Body of pancreas (tissue), 4 donors: ENCODE data around the gene CYTH1. TPM values are rescaled to one million over a fixed set of nuclear protein-coding genes. Genes with fewer than 3 reads are reported as not detected.

Experiments used
- ATAC-seq: fragments of 150-250 bp; one replicate; pipeline ENCODE4 v1.9.1; 2016
- DNase-seq, 4 donors: peaks; one replicate each; pipeline ENCODE4 v3.0.0-alpha.2; 2019
- H3K27ac ChIP-seq, 4 donors: fragments of 200-600 bp; sonication (generic); 1 replicate in 3 of 4; 2 replicates in 1 of 4; pipeline versions ENCODE4 v1.5.1 to v1.6.1; 2016 to 2019; ENCODE audit warnings: mild to moderate bottlenecking in 1 of 4, mixed read lengths in 1 of 4, moderate library complexity in 1 of 4
- H3K27me3 ChIP-seq, 2 donors: fragments of 200-600 bp; sonication (generic); one replicate each; pipeline ENCODE4 v1.6.0; 2016; ENCODE audit warnings: mild to moderate bottlenecking in 1 of 2
- H3K36me3 ChIP-seq, 2 donors: fragments of 200-600 bp; sonication (generic); replicated peaks in 1 of 2; 2 replicates each; pipeline ENCODE4 v1.5.1; 2016; ENCODE audit warnings: low read depth in 2 of 2; ENCODE audit not compliant: insufficient read depth in 1 of 2
- H3K4me1 ChIP-seq: fragments of 200-600 bp; sonication (generic); one replicate; pipeline ENCODE4 v1.6.0; 2016
- H3K4me3 ChIP-seq, 2 donors: fragments of 200-600 bp; sonication (generic); 1 replicate in 1 of 2; 2 replicates in 1 of 2; pipeline ENCODE4 v1.5.1; 2016 to 2019
- H3K9me3 ChIP-seq, 3 donors: fragments of 200-600 bp; sonication (generic); 1 replicate in 2 of 3; 2 replicates in 1 of 3; pipeline ENCODE4 v1.5.1; 2016
- CTCF ChIP-seq, 7 experiments: fragments of 450-650 bp in 4 of 7; fragments of 200-600 bp in 3 of 7; sonication (generic) in 3 of 7; IDR thresholded peaks; one replicate each; pipeline ENCODE4 v1.5.1; 2016 to 2019; ENCODE audit warnings: antibody characterized with exemption in 7 of 7
- POLR2A ChIP-seq, 3 donors: fragments of 450-650 bp; IDR thresholded peaks; one replicate each; pipeline ENCODE4 v1.6.1; 2016; ENCODE audit warnings: antibody characterized with exemption in 3 of 3, mild to moderate bottlenecking in 2 of 3
- WGBS, 2 donors: methylation state at CpG; one replicate each; pipeline ENCODE4 v1.1.5; 2017; 5-methylcytosine and 5-hydroxymethylcytosine counted together
- intact Hi-C: fragments of 100-400 bp; cut with DNase I; formaldehyde crosslinking; loops from one replicate; pipeline ENCODE4 v1.15.1; 2023
- total RNA-seq, 2 donors: library from RNA; depleted of rRNA; stranded (reverse); fragments of >200 nt; gene quantifications; one replicate each; pipeline ENCODE4 v1.1.0, GENCODE V29; 2016

Gene CYTH1
- total RNA-seq, 2 donors from 2014 or later = 32.2 to 60.6 TPM

- Histone ChIP-seq H3K27me3 (no peaks in the 10 kb centered on the region), H3K36me3 (no peaks in the 10 kb centered on the region), H3K27ac (no peak overlapping the region), H3K4me1 (no peaks in the 10 kb centered on the region), H3K9me3 (no peaks in the 10 kb centered on the region), H3K4me3 (no peak overlapping the region)
- intact Hi-C loops = no loop called here
- peak in 1 of 4 donors; percentile 35 for DNase-seq
- TF ChIP-seq CTCF (IDR thresholded peaks at IDR 0.05) (no peak), POLR2A (IDR thresholded peaks at IDR 0.05) (no peak)
- 82 to 89% methylated on average over 11 of the region's 11 CpGs for WGBS, 2 donors
- no peak for ATAC-seq
Observed at GRCh38 chr17:78652913-78653312, 129.2 kb downstream of the CYTH1 start.

- WGBS, 2 donors = 94 to 96% methylated on average over 1 of the region's 1 CpG
- Histone ChIP-seq H3K27me3 (no peaks in the 10 kb centered on the region), H3K4me1 (no peaks in the 10 kb centered on the region), H3K27ac (no peak overlapping the region), H3K36me3 (no peaks in the 10 kb centered on the region), H3K4me3 (no peak overlapping the region), H3K9me3 (no peaks in the 10 kb centered on the region)
- intact Hi-C loops = no loop called here
- ATAC-seq = no peak
- no peak for TF ChIP-seq POLR2A (IDR thresholded peaks at IDR 0.05)
- no peak for TF ChIP-seq CTCF (IDR thresholded peaks at IDR 0.05)
- DNase-seq = no peak
Observed at GRCh38 chr17:78652024-78652423, 130.0 kb downstream of the CYTH1 start.

GRCh38 chr17:78651554-78651953 is 130.5 kb downstream of the CYTH1 start:
- 36 to 42% methylated on average over 1 of the region's 1 CpG for WGBS, 2 donors
- Histone ChIP-seq H3K4me1 (no peaks in the 10 kb centered on the region), H3K4me3 (no peak overlapping the region), H3K27me3 (no peaks in the 10 kb centered on the region), H3K27ac (no peak overlapping the region), H3K36me3 (no peaks in the 10 kb centered on the region), H3K9me3 (no peaks in the 10 kb centered on the region)
- ATAC-seq (no peak), DNase-seq (no peak)
- intact Hi-C loops = no loop called here
- TF ChIP-seq POLR2A (IDR thresholded peaks at IDR 0.05) (no peak), CTCF (IDR thresholded peaks at IDR 0.05) (no peak)

- WGBS, 2 donors = 34 to 40% methylated on average over 11 of the region's 11 CpGs
- intact Hi-C loops = no loop called here
- DNase-seq (no peak), ATAC-seq (no peak)
- no peaks in the 10 kb centered on the region for H3K27me3 ChIP-seq
- no peaks in the 10 kb centered on the region for H3K4me1 ChIP-seq
- H3K36me3 ChIP-seq = no peaks in the 10 kb centered on the region
- H3K27ac ChIP-seq = no peak overlapping the region
- H3K9me3 ChIP-seq = no peaks in the 10 kb centered on the region
- H3K4me3 ChIP-seq = no peak overlapping the region
- TF ChIP-seq CTCF (IDR thresholded peaks at IDR 0.05) (no peak), POLR2A (IDR thresholded peaks at IDR 0.05) (no peak)
Observed at GRCh38 chr17:78650093-78650715, 131.9 kb downstream of the CYTH1 start.

- no peaks in the 10 kb centered on the region for H3K4me1 ChIP-seq
- TF ChIP-seq POLR2A (IDR thresholded peaks at IDR 0.05) (no peak), CTCF (IDR thresholded peaks at IDR 0.05) (no peak)
- no peak overlapping the region for H3K4me3 ChIP-seq
- H3K36me3 ChIP-seq = no peaks in the 10 kb centered on the region
- H3K27ac ChIP-seq = no peak overlapping the region
- intact Hi-C loops = no loop called here
- DNase-seq (no peak), ATAC-seq (no peak)
- WGBS, 2 donors = 59 to 83% methylated on average over 5 of the region's 5 CpGs
- H3K27me3 ChIP-seq = no peaks in the 10 kb centered on the region
- no peaks in the 10 kb centered on the region for H3K9me3 ChIP-seq
Observed at GRCh38 chr17:78648293-78648692, 133.8 kb downstream of the CYTH1 start.
